AG04450 (cell line): ENCODE measurements around the gene FAM83B. TPM values are rescaled to one million over a fixed set of nuclear protein-coding genes. Genes with fewer than 3 reads are reported as not detected.
"Not testable (repeated sequence)": the region's sequence is repeated elsewhere in the genome, so short reads cannot be mapped to it uniquely, and the experiment has no call there.

ENCODE experiments used
- CTCF ChIA-PET: fragments of 300-600, 350-600 bp; formaldehyde crosslinking; extraction: SDS; loops from one replicate; lab custom pipeline; 2022; ENCODE audit warnings: antibody characterized with exemption, inconsistent platforms; lab: Charles Lee
- POLR2A ChIA-PET: fragments of 350-600 bp; formaldehyde crosslinking; extraction: SDS; loops from one replicate; lab custom pipeline; 2021; ENCODE audit warnings: antibody characterized with exemption, inconsistent platforms; lab: Yijun Ruan, JAX
- DNase-seq: peaks from one replicate; pipeline ENCODE4 v3.0.0-alpha.2; 2011; ENCODE audit warnings: low read depth, low spot score
- H3K27ac ChIP-seq: one replicate; pipeline ENCODE4 v1.5.1; 2012; ENCODE audit warnings: low read depth, low read length, control low read depth
- H3K27me3 ChIP-seq: one replicate; pipeline ENCODE4 v1.6.0; 2012; ENCODE audit warnings: low read length; ENCODE audit not compliant: control insufficient read depth, insufficient read depth
- H3K4me3 ChIP-seq: 2 replicates; pipeline ENCODE4 v1.5.1; 2011; ENCODE audit warnings: mild to moderate bottlenecking, low read depth, low read length, control low read depth
- H3K9me3 ChIP-seq: 2 replicates; pipeline ENCODE4 v1.5.1; 2012; ENCODE audit warnings: low read length; ENCODE audit not compliant: control insufficient read depth, insufficient read depth
- CTCF ChIP-seq: IDR thresholded peaks from 2 replicates; pipeline ENCODE4 v1.5.1; 2011; ENCODE audit warnings: low read depth, low read length, control low read depth, inconsistent platforms
- polyA plus RNA-seq: library from polyadenylated mRNA; depleted of rRNA; stranded (reverse); fragments of >200 nt; gene quantifications from 2 replicates; pipeline ENCODE4 v1.2.3, GENCODE V29; 2011

Gene FAM83B
- polyA plus RNA-seq, 1 experiment: 0.05 TPM

- H3K9me3 ChIP-seq: no peaks in the 10 kb centered on the region
- ChIA-PET POLR2A (no interaction called here), CTCF (no interaction called here)
- no peak for DNase-seq
- TF ChIP-seq CTCF: no peak
- H3K27ac ChIP-seq: no peak overlapping the region
- no peaks in the 10 kb centered on the region for H3K27me3 ChIP-seq
- no peak overlapping the region for H3K4me3 ChIP-seq
These were observed 28.7 kb upstream of the FAM83B start for GRCh38 chr6:54817834-54818233.

- POLR2A ChIA-PET, CTCF ChIA-PET, H3K27ac ChIP-seq, H3K9me3 ChIP-seq, H3K27me3 ChIP-seq, H3K4me3 ChIP-seq, DNase-seq: not testable (repeated sequence)
These were observed 22.3 kb upstream of the FAM83B start for GRCh38 chr6:54824225-54824624.

GRCh38 chr6:54827010-54827409 lies 19.6 kb upstream of the FAM83B start:
- ChIA-PET POLR2A (no interaction called here), CTCF (no interaction called here)
- no peaks in the 10 kb centered on the region for H3K27me3 ChIP-seq
- no peak for TF ChIP-seq CTCF
- DNase-seq: no peak
- no peaks in the 10 kb centered on the region for H3K9me3 ChIP-seq
- H3K27ac ChIP-seq: no peak overlapping the region
- H3K4me3 ChIP-seq: no peak overlapping the region

GRCh38 chr6:54830216-54830615 lies 16.4 kb upstream of the FAM83B start:
- Histone ChIP-seq H3K9me3 (no peaks in the 10 kb centered on the region), H3K27me3 (no peaks in the 10 kb centered on the region), H3K27ac (no peak overlapping the region), H3K4me3 (no peak overlapping the region)
- TF ChIP-seq CTCF: no peak
- CTCF ChIA-PET: no interaction called here
- POLR2A ChIA-PET: no interaction called here
- no peak for DNase-seq

- ChIA-PET CTCF (interaction anchor here (0.6 kb wide), 1 partner anchor 524 kb away, joined by 3 read pairs; no protein-coding TSS in a partner anchor), POLR2A (no interaction called here)
- Histone ChIP-seq H3K4me3 (no peak overlapping the region), H3K27me3 (no peaks in the 10 kb centered on the region), H3K9me3 (no peaks in the 10 kb centered on the region), H3K27ac (no peak overlapping the region)
- DNase-seq: no peak
- no peak for TF ChIP-seq CTCF
These were observed 11.4 kb upstream of the FAM83B start for GRCh38 chr6:54835176-54835575.
